GM21515 (cell line): ENCODE measurements around the gene LRRC1.
"Not testable (repeated sequence)": the region's sequence is repeated elsewhere in the genome, so short reads cannot be mapped to it uniquely, and the experiment has no call there.

Experiments
- ATAC-seq: cut with Tn5 transposase; IDR thresholded peaks from one replicate; pipeline ENCODE4 v1.9.1; 2021; ENCODE audit not compliant: unreplicated experiment

Gene LRRC1

DNA sequence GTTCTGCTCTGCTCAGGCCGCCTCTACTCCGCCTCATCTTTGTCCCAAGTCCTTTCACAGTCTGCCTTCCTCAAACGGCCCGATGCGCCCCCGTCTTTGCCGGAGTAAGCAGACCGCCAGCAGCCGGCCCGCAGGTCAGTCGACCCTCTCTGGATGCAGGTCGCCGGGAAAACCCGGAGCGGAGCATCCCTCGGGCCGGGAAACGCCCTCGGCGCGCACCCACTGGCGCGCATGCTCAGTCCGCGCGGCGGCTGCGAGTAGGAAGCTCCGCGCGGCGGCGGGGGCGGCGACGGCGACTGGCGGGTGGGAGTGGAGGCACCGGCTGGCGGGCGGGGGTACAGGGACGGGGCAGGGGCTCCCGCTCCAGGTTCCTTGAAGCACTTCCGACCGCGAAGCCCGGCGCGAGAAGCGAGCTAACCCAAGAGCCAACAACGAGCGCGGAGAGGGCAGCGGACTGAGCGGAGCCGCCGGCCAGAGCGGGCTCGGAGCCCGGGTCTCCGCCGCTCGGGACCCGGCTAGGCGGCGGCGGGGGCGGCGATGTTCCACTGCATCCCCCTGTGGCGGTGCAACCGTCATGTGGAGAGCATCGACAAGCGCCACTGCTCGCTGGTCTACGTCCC, at the start of gene LRRC1:
LRRC1 (plus strand) TSS at position 286 of the 620 bp plus-strand sequence; CDS start at position 538, 252 bp downstream.
- peak; percentile 76 for ATAC-seq

DNA sequence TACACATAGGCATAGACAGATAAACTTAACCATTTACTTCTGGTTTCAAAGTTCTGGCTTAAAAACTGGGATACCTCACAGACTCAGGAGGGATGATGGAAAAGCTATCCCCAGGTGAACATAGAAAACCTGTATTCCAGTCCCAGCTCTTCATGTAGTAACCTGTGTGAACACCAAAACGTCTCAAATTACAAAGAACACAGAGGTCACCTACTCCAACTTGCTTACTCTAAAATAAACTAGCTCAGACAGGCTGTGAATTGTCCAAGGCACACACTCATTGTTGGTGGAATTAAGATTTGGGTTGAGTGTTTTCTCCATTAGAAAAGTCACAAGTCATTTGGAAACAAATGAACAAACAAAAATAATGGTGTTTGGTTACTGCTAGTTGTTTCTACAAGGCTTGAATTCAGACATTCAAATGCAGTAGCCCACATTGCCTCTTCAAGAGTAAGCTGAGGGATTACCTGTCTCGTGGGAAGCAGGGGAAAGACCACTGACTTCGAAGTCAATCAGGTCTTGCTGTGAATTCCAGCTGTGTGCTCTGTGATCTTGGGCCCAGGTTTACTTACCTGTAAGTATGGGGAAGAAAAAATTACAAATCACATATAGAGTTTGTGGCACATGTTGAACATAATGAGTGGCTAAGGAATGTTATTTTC, 48.2 kb upstream of the LRRC1 start:
- no peak for ATAC-seq

DNA sequence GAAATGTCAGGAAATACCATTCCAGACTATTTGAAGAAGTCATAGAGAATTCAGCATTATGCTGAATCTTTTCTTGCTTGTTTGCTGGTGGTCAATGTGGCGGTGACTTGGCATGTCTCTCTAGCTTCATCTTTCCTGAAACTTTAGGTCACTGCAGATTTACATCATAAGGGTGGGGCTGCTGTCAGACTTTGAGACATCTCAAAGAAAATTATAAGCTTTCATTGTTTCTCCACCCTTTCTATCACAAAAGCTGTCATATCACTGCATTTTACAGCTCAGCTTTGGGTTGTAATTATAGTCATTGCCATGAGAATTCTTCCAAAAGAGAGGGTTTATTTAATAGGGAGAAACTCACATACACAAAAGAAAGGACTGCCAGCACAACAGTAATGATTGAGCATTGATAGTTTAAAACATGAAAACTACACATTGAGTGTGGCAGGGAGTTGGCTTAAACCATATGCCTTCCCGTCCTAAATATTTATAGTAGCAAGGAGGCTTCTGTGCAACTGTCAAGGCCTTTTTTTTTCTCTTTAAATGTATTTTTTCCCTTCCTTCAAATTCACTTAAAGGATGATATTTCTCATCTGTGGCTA, 44.7 kb upstream of the LRRC1 start:
- ATAC-seq = no peak

DNA sequence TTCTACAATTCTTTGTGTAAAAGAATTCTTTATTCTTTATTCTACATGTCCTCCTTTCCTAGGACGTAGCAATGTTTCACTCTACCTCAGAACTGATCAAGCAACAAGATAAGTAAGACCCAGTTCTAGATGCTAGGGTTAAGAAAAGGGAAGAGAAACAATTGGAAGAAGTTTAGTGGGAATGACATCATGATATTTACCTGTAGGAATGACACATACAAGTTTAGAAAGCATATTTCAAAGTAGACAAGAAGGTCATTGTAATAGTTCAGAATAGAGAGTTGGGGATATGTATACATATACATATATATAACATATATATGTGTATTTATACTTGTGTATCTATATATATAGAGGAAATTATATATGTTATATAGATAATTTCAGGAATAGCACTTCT, 43.4 kb upstream of the LRRC1 start:
- ATAC-seq = no peak

DNA sequence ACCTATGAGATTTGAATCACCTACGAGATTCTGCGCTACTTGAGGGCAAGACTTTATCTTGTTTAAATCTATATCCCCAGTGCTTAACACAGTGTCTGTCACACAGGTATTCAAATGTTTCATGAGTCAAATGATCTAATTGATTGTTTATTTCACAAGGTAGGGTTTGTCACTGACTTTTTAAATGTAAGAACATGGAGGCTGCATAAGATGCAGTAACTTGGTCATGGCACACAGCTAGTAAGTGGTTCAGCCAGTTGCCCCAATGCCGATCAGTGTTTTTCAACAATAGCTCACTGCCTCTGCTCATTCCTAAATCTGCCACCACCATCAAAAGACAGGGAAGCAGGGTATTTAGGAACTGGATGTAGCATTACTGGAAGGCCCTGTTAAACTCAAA, 42.4 kb upstream of the LRRC1 start:
- ATAC-seq = no peak

DNA sequence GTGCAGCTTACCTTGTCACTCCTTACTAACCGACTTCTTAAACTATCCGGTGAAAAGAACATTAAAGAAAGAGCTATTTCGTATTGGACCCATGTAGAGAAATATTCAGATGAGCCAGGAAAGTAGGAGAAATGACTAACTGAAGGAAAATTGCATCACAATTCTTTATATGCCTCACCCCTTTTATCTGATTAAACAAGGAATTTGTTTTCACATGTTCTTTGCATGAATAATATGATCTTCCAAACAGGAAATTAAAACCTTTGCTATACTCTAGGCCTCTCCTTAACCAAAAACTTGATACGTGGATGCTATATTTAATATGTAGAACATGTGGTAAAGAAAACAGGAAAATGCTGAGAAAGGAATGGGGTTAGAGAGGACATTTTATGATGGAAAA, 41.9 kb upstream of the LRRC1 start:
- no peak for ATAC-seq

DNA sequence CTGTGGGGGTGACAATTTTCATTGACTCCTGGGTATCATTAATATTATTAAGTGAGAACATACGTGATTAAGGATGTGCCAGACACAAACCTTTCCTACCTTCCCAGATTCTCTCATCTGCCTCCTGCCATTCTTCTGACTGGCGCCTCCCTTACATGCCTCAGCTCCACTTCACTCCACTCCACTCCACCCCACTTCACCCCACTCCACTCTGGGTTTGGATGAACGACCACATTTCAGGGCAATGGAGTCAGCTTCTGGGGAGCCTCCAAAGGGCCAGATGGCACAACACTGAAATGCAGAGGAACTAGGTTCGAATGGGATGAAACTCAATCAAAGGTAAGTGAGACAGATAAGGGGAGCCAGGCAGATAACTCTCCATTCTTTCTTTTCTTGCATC, 40.5 kb upstream of the LRRC1 start:
- ATAC-seq = no peak

DNA sequence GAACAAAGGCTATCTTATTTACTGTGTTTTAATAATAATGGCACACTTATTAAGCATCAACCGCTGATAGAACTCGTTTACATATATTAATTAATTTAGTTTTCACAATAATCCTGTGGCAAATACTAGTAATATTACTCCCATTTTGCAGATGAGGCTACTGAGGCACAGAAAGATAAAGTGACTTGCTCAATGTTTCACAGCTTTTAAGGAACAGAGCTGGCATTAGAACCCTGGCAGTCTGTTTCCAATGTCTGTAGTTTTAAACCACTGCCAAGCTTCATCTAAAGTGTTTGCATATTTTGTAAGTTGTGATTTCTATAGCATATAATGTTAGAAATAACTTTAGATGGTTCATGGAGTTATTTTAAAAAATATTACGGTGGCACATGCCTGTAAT, 38.4 kb upstream of the LRRC1 start:
- no peak for ATAC-seq

DNA sequence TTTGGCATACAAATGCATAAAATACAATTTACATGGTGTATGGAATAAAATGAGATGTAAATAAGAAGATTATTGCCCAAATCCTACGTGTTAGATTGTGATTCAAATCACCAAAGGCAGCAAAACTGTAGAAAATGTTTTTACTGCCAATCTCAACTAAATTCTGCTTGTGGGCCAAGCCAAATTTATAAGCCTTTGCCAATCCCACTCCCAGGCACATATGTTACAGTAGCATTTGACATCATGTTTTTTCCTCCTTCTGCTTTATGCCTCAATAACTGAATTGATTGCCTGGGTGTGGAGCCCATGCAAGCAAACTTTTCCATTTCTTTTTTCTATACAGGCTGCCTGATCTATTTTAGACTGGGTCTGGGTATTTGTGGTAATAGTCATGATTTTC, 36.3 kb upstream of the LRRC1 start:
- no peak for ATAC-seq

DNA sequence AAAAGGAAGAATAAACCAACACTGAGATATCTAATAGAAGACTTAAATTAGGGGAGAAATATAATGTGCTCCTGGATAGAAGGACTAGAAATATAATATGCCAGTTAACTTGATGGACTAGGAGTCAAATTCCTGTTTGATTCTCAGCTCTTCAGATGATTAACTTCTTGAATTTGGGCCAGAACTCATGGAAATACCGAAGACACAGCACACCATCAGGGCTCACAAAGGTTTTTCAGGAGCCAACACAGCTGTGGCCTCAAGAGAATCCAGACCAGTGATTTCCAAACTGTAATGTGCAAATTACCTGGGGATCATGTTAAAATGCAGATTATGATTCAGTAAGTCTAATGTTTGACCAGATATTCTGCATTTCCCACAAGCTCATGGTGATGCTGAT, 33.8 kb upstream of the LRRC1 start:
- ATAC-seq = no peak

DNA sequence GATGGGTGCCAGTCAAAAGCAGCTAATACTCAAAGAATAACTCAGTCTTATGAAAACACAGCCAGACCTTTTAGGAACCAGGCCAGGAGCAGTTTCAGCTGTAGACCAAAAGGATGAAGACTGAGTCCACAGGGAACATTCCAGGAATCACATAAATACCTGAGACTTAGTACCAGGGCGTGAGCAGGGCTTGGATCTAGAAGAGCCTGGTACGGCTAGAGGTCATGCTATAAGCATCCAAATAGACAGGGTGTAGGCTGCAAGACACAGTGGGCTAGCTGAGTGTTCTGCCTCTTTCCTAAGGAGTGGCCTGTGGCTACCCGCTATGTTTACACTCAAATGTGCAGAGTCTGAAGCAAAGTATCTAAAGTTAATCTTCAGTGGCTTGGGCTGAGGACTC, 29.5 kb upstream of the LRRC1 start:
- no peak for ATAC-seq

DNA sequence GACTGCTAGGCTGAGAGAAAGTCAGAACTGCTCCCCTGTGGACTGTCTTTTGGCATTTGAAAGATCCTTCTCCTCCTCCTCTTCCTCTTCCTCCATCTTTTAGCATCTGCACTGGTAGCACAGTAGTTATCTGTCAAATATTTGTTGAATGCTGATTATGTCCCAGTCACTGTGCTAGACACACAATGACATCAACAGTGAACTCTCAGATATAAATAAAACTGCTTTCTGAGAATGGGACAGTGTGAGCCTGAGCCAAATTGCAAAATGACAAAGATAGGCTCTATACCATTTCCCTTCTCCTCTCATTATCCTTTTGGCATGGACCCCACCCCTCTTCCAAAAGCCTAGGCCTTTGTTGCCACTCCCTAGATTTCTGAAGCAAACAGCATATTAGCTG, 27.9 kb upstream of the LRRC1 start:
- ATAC-seq = no peak

DNA sequence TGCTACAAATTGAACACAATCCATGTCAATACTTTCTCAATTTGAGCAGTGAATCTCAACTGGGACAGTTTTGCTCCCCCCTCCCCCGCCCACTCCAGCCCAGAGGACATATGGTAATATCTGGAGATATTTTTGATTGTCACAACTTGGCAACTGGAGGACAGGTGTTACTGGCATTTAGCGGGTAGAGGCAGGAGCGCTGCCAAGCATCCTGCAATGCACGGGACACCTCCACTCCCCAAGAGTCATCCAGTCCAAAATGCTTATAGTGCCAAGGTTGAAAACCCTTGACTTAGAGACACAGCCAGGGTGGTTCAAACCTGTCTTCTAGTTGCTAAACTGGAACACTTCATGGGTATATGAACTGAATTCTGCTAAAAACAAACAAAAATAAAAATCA, 26.9 kb upstream of the LRRC1 start:
- no peak for ATAC-seq

DNA sequence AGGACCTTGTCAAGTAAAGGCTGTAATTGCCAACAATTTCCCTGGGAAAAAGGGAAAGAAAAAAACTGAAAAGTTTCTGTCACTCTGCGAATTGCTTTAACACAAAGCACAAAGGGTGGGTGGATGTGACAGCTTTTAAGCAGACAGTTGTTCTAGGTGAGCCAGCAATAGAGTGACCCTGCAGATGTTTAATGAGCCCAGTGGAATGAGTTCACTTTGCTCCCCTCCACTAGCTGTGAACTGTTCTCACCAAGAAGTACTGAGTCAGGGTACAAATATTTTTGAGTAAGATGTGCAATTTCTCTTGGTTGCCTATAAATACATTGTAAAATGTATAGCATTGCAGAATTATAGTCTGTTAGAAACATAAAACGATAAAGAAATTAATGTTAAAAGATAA, 26.2 kb upstream of the LRRC1 start:
- ATAC-seq = no peak

DNA sequence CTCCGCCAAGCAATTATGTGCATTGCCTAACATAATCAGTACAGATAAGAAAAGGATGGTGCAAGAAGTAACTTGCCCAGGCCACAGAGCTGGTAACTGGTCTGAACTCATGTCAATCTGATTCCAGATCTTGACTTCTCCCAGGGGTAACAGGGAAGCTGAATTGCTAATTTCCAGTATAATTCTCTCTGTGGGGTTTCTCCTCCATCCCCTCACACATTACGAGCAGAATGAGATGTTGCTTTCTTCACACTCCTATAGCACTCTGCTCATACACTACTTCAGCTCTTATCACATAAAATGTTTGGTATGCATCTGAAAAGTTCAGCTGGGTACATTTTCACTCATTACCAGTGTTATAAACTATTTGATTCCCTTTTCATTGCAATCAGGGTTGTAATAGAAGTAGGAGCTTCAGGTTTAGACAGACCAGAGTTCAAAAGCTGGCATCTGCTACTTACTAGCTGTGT, 24.0 kb upstream of the LRRC1 start:
- ATAC-seq = no peak

DNA sequence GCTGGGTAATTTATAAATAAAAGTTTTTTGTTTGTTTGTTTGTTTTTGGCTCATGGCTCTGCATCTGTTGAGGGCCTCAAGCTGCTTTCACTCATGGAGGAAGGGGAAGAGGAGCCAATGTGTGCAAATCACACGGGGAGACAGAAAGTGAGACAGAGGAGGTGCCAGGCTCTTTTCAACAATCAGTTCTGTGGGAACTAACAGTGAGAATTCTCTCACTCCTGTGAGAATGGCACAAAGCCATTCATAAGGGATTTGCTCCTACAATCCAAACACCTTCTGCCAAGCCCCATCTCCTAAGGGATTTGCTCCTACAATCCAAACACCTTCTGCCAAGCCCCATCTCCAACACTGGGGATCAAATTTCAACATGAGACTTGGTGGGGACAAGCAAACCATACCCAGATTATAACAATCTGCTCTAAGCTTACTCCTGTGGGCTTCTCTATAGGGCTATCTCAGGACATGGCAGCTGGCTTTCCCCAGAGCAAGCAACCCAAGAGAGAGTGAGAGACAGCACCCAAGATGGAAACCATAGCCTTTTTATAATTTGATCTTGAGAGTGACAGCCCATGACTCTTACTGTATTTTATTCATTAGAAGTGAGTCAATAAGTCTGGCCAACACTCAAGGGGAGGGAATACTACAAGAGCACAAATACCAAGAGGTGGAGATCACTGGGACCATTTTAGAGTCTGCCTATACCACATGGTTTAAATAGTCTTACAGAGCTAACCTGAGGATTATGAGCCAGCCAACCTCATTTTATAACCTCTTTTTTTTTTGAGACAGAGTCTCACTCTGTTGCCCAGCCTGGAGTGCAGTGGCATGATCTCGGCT, 22.8 kb upstream of the LRRC1 start:
- no peak for ATAC-seq

DNA sequence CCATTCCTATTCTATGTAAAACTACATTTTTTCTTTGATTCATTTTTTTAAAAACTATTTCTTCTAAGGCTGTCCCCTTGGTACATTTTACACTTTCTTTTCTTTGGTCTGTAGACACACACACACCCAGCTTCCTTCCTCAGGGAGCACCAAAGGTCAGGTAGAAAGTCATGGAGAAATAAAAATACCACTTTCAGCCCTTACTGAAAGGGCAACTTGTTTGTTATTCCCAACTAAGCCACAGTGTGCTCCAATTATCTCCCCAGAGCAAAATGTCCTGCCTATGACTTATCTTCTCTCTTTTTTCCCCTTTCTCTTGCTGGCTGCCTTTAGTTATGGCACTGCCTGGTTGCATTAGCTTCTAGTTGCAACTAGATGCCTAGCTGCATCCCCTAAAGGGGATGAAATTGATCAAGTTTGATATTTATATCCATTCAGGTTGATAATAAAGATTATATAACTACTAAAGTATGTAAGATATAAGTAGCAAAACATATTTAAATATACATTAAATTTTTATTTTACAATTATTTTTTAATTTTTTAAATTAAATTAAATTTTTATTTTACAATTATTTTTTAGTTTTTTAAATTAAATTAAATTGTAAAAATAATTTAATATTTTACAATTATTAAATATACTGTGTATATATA, 21.6 kb upstream of the LRRC1 start:
- ATAC-seq = no peak

DNA sequence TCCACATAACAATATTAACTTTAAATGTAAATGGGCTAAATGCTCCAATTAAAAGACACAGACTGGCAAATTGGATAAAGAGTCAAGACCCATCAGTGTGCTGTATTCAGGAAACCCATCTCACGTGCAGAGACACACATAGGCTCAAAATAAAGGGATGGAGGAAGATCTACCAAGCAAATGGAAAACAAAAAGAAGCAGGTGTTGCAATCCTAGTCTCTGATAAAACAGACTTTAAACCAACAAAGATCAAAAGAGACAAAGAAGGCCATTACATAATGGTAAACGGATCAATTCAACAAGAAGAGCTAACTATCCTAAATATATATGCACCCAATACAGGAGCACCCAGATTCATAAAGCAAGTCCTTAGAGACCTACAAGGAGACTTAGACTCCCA, 18.7 kb upstream of the LRRC1 start:
- not testable (repeated sequence) for ATAC-seq

DNA sequence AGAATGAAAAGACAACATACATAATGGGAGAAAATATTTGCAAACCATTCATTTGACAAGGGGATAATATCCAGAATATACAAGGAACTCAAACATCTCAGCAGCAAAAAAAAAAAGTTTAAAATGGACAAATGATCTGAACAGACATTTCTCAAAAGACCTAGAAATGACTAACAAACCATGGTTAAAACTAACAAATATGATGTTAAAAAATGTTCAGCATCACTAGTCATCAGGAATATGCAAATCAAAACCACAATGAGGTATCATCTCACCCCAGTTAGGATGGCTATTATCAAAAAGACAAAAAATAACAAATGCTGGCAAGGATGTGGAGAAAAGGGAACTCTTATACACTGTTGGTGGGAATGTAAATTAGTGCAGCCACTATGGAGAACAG, 9.8 kb upstream of the LRRC1 start:
- ATAC-seq = not testable (repeated sequence)

DNA sequence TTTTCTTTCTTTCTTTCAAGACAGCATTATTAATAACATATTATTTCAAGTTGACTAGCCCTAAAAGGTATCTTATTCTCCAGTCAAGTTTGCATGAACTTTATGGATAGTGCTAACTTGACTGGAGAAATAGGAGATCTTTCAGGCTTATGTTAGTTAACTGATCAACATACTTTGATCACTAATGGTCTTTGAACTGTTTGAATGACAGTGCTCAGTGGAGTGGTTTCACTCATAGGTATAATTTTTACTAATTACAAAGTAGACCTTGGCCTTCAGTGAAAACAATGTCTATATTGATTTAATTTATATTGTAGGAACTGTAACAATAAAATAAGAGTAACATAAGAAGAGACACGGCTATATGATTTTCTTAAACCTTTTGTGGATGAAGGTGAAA, 8.0 kb upstream of the LRRC1 start:
- no peak for ATAC-seq

DNA sequence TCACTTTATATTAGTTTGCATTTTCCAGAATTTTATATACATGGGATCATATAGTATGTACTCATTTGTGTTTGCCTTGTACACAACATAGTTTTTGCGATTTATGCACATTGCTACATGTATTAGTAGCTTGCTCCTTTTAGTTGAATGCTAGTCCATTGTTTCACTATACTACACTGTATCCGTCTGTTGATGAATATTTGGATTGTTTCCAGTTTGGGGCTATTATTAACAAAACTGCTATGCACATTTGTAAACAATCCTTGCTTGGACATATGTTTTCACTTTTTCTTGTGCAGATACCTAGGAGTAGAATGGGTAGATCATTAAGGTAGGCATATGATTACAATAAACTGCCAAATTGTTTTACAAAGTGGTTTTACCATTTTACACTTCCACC, 3.9 kb upstream of the LRRC1 start:
- ATAC-seq = no peak
